PFSK-1 (cell line): ENCODE results near the gene C10orf67.

ENCODE experiments used
- POLR2AphosphoS5 ChIP-seq: IDR thresholded peaks from 2 replicates; pipeline ENCODE4 v1.6.1; 2012; ENCODE audit warnings: low read depth, mild to moderate bottlenecking, control low read depth, low read length, moderate library complexity
- REST ChIP-seq, 2 experiments: IDR thresholded peaks; 2 replicates each; pipeline versions ENCODE4 v1.6.1 to v1.8.0; 2011 to 2012; ENCODE audit warnings: low read depth in 2 of 2, low read length in 2 of 2, control low read depth in 1 of 2, inconsistent platforms in 1 of 2, mild to moderate bottlenecking in 1 of 2, moderate library complexity in 1 of 2; ENCODE audit not compliant: insufficient read depth in 1 of 2
- SIN3A ChIP-seq: IDR thresholded peaks from 2 replicates; pipeline ENCODE4 v1.6.1; 2012; ENCODE audit warnings: mild to moderate bottlenecking, low read length, moderate library complexity, borderline replicate concordance; ENCODE audit not compliant: insufficient read depth

GRCh38 chr10:23280419-23281043 lies 64.1 kb downstream of the C10orf67 start:
- TF ChIP-seq REST (IDR thresholded peaks at IDR 0.05; ENCODE audit: insufficient read depth in 1 of 2, low read depth in 2 of 2, low read length in 2 of 2) = no peak
- no peak for TF ChIP-seq POLR2AphosphoS5
- no peak for TF ChIP-seq SIN3A
